HG02938 (cell line): ENCODE data around the gene SF3B5.
"Not testable (repeated sequence)": the region's sequence is repeated elsewhere in the genome, so short reads cannot be mapped to it uniquely, and the experiment has no call there.

Experiments used
- ATAC-seq: cut with Tn5 transposase; IDR thresholded peaks from one replicate; pipeline ENCODE4 v1.9.1; 2021; ENCODE audit warnings: mild to moderate bottlenecking, moderate library complexity; ENCODE audit not compliant: unreplicated experiment

The SF3B5 gene

GRCh38 chr6:144106206-144106605, 10.8 kb upstream of the SF3B5 start:
- no peak for ATAC-seq

- ATAC-seq, result peak; percentile 80
Measured at GRCh38 chr6:144104898-144105487, 9.6 kb upstream of the SF3B5 start.

GRCh38 chr6:144104488-144104887, 9.1 kb upstream of the SF3B5 start:
- ATAC-seq, result no peak

- no peak for ATAC-seq
Measured at GRCh38 chr6:144103026-144103563, 7.7 kb upstream of the SF3B5 start.

- no peak for ATAC-seq
Measured at GRCh38 chr6:144098993-144099392, 3.6 kb upstream of the SF3B5 start.

GRCh38 chr6:144094731-144095133, 641 bp downstream of the SF3B5 start:
- ATAC-seq, result peak; percentile 2

GRCh38 chr6:144093658-144094057, 1.7 kb downstream of the SF3B5 start:
- no peak for ATAC-seq

GRCh38 chr6:144093236-144093635, 2.1 kb downstream of the SF3B5 start:
- no peak for ATAC-seq

GRCh38 chr6:144090384-144090783, 5.0 kb downstream of the SF3B5 start:
- ATAC-seq, result no peak

GRCh38 chr6:144087789-144088426, 7.5 kb downstream of the SF3B5 start:
- ATAC-seq, result no peak

GRCh38 chr6:144086959-144087358, 8.4 kb downstream of the SF3B5 start:
- no peak for ATAC-seq

GRCh38 chr6:144083172-144083571, 12.2 kb downstream of the SF3B5 start:
- ATAC-seq, result no peak

GRCh38 chr6:144082412-144082811, 13.0 kb downstream of the SF3B5 start:
- ATAC-seq, result not testable (repeated sequence)

- no peak for ATAC-seq
Measured at GRCh38 chr6:144077871-144078270, 17.5 kb downstream of the SF3B5 start.

- no peak for ATAC-seq
Measured at GRCh38 chr6:144075875-144076274, 19.5 kb downstream of the SF3B5 start.

GRCh38 chr6:144075187-144075586, 20.2 kb downstream of the SF3B5 start:
- peak; percentile 48 for ATAC-seq

GRCh38 chr6:144073024-144073423, 22.3 kb downstream of the SF3B5 start:
- no peak for ATAC-seq

GRCh38 chr6:144069506-144069905, 25.9 kb downstream of the SF3B5 start:
- ATAC-seq, result no peak

GRCh38 chr6:144068794-144069193, 26.6 kb downstream of the SF3B5 start:
- ATAC-seq, result no peak

GRCh38 chr6:144066741-144067484, 28.5 kb downstream of the SF3B5 start:
- peak; percentile 41 for ATAC-seq

GRCh38 chr6:144066255-144066654, 29.1 kb downstream of the SF3B5 start:
- ATAC-seq, result no peak

GRCh38 chr6:144065213-144065660, 30.1 kb downstream of the SF3B5 start:
- no peak for ATAC-seq
